Stimulated activated CD8-positive, alpha-beta memory T cell treated with anti-CD3 and anti-CD28 coated beads, Interleukin-2, amount 100 ng/mL, for 48 hours (primary cell): ENCODE data around the gene LMNA.
A peak's percentile ranks its signal among the peaks of the same experiment; 100 is the strongest.
"Not testable (repeated sequence)": the region's sequence is repeated elsewhere in the genome, so short reads cannot be mapped to it uniquely, and the experiment has no call there.

Source experiments
- DNase-seq, 2 donors: peaks; one replicate each; pipeline ENCODE4 v3.0.0-alpha.2; 2020; ENCODE audit warnings: low read depth in 2 of 2

The LMNA gene

DNA sequence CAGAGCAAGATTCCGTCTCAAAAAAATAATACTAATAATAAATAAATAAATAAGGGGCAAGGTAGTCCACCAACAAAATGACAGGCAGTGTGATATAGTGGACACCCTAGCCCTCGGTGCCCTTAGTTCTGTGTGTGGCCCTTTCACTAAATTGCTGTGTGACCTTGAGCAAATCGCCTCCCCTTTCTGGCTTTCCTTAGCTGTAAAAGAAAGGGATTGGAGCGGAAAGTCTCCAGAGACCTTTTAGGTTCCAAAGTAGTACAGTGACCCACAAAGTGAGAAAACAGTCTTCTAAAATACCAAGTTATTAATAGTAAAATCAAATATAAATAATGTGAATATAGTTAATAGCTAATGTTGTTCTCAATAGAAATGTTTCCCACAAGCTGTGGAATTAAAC, 7.6 kb downstream of the LMNA start:
- DNase-seq: no peak

DNA sequence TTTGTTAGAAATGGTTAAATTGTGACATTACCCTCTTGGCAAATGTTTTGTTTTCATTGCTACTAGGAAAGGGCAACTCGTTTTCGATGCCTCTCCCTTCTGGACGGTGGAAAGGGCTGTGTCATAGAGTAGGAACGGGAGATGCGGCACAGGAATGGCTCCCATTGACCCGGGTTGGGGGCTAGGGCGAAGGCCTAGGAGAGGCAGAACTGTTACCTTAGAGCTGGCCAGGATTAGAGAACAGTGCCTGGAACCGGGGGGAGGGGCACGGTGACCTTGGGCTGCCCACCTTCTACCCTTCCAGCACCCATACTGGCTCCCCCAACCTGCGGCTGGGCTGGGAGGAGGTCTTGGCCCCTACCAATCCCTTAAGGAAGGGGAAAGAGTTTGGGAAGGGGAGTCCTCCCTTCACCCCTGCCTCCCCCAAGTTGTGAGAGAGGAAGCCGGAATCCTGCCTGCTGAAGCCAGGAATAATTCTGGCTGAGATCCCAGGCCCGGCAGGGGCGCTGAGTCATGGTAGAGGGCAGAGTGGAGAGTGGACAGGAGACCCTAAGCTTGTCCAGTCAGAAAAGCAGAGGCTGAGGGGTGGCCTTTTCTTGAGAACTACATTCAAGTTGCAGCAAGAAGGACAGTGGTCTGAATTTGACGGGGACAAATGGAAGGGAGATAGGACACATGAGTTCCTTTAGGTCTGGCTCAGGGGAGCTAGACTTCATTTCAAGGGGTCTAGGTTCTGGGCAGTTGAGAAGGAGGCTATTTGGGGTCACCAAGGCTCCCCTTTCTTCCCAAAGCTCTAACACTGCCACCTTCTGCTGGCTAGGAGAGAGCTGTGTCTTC, 8.2 kb downstream of the LMNA start:
- no peak for DNase-seq

DNA sequence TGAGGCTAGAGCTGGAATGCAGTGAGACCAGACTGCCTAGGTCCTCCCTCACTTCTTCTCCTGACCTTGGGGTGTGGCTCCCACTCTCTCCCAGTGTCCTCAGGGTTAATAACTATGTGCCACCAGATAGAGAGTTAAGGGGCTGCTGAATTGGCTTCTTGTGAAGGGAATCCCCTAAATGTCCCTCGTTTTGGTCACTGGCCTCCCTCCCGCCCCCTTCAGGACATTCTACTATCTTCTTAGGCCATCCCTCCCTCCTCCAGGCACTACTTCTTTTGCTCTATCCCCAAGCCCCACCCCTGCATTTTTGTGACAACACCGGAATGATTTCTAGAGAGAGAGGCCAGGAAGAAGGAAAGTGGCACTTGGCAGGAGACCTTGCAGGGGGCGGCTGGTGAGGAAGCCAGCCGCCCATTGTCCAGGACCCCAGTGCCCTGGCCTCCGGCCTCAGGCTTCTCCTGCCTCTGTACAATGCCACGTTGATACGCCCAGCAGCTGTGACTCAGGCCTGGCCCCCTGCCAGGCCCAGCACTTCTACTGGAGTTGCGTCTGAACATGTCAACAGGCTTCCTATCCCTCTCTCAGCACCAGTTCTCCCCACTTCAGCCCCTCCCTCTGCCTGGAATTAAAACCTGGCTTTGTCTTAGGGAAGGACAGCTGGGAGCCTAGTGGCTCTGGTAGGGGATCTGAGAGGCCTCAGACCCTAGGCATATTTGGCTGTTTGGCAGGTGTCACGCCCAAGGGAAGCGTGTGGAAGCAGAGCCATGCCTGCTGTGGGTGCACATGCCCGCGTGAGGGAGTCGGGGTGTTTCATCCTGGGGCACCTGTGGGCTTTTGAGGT, 9.1 kb downstream of the LMNA start:
- DNase-seq: peak in 1 of 2 donors; percentile 52

DNA sequence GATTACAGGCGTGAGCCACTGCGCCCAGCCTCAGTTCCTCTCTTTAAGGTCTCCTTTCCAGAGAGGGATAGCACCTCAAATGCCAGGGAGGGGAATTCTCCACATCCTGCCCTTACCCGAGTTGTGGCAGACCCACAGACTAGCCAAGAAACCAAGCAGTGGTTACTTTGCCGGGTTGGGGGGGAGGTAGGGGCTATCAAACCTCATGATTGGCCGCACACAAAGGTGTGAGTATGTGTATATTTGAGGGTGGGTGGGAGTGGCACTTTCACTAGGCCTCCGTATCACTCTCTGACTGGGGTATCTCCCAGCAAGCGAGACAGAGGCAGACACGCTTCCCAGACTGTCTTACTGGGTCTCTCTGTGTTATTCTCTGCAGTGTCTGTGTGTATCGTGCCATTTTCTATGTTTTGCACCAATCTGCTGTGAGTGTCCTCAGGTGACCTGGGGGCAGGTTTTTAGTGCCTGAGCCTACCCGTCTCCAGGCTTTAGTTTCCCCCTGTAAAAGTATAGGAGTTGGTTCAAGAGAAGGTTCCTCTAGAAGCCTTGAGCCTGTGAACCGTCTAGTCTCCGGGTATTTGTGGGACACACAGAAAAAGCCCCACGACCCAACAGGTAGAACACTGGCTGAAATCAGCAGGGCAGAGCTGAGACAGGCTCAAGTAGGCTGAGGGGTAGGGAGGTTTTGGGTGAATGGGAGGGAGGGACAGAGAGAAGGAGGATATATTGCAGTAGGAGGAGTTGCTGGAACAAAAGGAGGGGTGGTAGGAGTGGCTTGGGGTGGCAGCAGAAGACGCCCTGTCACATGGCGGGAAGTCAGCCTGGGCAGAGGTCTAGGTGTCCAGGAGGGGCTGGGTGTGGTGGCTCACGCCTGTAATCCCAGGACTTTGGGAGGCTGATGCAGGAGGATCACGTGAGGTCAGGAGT, 10.3 kb downstream of the LMNA start:
- no peak for DNase-seq

DNA sequence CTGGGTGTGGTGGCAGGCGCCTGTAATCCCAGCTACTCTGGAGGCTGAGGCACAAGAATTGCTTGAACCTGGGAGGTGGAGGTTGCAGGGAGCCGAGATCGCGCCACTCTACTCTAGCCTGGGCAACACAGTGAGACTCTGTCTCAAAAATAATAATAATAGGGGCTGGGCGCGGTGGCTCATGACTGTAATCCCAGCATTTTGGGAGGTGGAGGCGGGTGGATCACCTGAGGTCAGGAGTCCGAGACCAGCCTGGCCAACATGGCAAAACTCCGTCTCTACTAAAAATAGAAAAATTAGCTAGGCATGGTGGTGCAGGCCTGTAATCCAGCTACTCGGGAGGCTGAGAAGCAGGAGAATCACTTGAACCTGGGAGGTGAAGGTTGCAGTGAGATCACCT, 11.0 kb downstream of the LMNA start:
- not testable (repeated sequence) for DNase-seq

DNA sequence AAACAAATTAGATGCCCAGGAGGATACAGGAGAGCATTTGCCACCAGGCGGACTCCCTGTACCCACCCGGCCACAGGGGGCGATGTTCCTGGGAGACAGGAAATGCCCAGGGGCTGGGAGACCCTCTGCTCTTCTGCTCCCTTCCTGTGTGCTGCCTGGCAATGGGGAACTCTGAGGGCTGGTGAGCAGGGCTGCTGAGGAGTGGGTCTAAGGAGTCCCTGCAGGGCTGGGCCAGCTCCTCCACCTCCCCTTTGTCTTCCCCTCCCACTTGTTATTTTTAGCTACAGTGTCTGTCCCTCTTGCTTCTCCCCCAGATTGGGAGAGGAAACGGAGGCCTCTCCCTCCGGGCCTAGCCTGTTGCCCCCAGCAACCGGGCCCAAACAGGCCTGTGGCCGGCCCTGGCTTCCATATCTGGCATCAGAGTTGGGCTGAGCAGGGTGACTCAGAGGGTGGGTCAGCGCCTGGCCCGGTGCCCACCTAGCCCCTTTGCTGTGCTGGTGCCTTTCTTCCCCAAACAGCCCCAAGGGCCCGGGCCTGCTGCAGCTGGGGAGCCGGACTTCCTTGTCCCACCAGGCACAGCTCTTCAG, 11.6 kb downstream of the LMNA start:
- peak; percentile 64 to 67 for DNase-seq

DNA sequence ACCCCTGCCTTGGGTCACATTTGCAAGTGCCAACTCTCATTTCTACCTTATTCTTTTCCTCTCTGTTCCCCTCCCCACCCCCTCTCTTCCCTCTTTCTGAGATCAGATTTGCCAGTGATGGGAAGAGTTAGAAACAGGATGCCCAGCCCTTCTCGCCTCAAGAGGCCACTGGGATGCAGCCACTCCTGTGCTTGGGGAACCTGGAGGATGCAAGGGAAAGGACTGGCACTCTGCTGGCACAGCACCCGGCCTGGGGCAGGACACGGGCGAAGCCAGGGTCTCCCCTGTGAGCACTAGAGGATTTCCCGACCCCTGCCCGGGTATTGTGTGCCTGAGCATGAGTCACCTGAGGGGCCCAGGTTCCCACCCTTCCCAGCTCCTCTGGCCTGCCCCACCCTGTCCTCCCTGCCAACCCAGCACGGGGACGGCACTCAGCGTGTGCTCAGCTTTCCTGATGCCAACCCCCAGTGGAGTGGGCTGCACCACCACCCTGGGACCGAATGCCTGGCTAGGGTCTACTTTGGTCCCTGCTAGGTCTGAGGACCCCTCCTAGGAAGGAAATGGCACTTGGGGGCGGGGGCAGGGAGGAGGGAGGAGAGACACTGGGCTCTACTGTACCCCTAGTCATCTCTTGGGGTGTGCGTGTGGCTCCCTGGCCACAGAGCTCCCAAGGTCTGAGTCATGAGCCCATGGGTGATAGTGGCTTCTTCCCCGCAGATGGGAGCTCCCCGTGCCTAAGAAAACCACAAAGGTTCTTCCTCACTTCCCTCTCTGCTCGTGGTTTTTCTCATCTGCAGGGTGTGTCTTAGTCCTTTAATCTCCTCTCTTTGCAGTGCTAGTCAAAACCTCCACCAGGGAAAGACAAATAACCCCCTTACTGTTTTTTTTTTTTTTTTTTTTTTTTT, 12.4 kb downstream of the LMNA start:
- DNase-seq: peak; percentile 75 to 78

DNA sequence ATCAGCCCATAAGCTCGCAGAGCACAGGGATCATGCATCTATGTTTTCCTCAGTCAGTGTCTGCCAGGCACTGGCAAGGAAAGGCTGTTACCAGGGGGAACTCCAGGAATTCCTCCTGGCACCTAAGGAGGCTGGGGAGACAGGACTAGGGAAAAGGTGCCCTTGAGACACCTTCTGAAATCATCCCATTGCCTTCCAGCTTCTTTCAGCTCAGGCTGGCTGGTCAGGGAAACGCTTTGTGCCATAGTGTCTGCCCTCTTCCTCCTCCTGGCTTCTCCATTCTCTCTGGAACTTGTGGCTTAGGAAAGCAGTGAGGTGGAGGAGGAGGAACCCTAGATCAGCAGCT, 13.8 kb downstream of the LMNA start:
- no peak for DNase-seq

DNA sequence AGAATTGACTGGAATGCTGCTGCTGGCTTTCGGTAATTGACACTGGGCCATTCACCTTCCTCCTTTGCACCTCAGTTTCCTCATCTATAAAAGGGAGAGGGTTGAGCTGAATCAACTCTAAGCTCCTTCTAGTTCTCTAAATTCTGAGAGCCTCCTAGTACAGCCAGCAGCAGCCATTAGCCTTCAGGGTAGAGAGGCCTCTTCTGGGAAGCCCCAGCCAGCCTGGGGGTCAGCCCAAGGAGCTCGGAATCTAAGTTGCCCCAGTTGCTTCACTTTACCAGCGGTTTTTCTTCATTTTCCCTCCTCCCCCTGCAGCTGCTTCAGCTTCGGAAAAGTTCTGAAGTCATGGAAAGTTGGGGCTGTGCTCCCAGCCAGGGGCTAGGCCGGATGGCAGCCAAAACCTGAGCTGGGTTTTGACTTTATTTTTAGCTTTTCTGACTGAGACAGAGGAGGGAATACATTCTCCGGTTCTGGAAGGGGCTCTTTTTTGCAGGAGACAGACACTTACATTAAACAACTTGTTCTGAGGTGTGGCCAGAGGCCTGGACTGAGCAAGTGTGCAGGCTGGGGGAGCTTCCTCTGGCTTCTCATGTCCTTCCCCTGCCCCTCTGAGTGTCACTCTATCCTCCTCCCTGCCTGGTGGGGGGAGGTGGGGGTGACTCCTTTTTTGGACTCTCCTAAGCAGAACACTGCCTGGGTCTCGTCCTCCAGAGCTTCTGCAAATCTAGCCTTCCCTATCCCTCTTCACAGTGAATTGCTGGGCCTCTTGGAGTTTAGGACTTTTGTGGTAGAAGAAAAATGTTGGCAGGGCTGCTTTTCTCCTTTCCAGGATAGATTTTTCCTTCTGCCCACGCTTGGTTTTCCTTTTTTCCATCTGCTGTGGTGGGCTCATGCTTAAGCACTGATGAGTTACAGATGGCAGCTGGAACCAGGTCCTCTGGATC, 14.4 kb downstream of the LMNA start:
- DNase-seq: no peak

DNA sequence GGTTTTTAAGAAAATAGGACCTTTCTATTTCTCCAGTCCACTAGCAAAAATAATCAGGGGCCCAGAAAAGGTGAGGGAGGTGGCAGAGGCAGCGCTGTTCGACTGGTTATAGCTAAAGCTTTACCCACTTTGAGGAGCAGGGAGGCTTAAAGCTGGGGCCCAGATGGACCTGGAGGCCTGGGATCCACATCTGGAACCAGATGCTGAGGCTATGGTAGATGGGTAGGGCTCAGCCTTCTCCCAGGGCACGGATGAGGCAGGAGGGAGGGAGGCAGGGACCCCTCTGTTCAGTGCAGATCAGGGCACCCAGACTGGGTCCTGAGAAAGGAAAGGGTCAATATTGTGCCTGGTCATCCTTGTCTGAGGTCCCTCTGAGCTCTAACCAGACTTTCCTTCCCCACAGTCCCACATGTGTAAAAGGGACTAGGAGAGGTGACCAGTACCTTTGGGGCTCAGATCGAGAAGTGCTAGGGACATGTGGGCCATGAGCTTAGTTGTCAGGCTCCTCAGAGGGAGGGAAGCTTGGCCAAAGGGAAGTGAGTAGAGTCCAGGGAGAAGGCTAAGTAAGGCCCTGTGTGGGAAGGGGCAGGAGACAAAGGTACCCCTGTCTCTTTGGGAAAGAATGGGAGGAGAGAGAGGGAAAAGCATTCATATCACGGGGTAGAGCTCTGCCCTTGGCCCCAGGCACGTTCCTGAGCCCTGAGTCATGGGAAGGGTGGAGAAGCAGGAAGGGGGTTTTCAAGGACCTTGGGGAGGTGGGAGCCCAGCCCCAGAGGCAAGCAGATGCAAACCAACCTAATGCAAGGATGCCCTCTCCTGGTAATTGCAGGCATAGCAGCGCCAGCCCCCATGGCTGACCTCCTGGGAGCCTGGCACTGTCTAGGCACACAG, 15.4 kb downstream of the LMNA start:
- peak in 1 of 2 donors; percentile 78 for DNase-seq

DNA sequence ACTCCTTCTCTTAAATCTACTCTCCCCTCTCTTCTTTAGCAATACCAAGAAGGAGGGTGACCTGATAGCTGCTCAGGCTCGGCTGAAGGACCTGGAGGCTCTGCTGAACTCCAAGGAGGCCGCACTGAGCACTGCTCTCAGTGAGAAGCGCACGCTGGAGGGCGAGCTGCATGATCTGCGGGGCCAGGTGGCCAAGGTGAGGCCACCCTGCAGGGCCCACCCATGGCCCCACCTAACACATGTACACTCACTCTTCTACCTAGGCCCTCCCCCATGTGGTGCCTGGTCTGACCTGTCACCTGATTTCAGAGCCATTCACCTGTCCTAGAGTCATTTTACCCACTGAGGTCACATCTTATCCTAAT, 16.0 kb downstream of the LMNA start:
- no peak for DNase-seq

DNA sequence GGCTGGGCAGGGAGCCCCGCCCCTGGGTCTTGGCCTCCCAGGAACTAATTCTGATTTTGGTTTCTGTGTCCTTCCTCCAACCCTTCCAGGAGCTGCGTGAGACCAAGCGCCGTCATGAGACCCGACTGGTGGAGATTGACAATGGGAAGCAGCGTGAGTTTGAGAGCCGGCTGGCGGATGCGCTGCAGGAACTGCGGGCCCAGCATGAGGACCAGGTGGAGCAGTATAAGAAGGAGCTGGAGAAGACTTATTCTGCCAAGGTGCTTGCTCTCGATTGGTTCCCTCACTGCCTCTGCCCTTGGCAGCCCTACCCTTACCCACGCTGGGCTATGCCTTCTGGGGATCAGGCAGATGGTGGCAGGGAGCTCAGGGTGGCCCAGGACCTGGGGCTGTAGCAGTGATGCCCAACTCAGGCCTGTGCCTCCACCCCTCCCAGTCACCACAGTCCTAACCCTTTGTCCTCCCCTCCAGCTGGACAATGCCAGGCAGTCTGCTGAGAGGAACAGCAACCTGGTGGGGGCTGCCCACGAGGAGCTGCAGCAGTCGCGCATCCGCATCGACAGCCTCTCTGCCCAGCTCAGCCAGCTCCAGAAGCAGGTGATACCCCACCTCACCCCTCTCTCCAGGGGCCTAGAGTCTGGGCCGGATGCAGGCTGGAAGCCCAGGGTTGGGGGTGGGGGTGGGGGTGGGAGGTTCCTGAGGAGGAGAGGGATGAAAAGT, 20.4 kb downstream of the LMNA start:
- DNase-seq: no peak

DNA sequence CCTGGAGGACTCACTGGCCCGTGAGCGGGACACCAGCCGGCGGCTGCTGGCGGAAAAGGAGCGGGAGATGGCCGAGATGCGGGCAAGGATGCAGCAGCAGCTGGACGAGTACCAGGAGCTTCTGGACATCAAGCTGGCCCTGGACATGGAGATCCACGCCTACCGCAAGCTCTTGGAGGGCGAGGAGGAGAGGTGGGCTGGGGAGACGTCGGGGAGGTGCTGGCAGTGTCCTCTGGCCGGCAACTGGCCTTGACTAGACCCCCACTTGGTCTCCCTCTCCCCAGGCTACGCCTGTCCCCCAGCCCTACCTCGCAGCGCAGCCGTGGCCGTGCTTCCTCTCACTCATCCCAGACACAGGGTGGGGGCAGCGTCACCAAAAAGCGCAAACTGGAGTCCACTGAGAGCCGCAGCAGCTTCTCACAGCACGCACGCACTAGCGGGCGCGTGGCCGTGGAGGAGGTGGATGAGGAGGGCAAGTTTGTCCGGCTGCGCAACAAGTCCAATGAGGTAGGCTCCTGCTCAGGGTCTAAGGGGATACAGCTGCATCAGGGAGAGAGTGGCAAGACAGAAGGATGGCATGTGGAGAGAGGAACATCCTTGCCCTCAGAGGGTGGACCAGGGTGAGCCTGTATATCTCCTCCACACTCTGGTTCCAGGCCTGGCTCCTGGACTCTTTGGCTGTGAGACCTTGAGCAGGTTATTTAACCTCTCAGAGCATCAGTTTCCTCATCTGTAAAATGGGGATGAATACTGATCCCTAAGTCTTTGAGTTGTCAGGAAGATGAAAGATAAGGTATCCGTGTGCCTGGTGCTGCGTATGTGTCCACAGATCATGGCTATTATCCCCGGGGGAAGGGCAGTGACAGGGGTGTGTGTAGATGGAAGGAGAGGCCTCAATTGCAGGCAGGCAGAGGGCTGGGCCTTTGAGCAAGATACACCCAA, 21.7 kb downstream of the LMNA start:
- DNase-seq: no peak

DNA sequence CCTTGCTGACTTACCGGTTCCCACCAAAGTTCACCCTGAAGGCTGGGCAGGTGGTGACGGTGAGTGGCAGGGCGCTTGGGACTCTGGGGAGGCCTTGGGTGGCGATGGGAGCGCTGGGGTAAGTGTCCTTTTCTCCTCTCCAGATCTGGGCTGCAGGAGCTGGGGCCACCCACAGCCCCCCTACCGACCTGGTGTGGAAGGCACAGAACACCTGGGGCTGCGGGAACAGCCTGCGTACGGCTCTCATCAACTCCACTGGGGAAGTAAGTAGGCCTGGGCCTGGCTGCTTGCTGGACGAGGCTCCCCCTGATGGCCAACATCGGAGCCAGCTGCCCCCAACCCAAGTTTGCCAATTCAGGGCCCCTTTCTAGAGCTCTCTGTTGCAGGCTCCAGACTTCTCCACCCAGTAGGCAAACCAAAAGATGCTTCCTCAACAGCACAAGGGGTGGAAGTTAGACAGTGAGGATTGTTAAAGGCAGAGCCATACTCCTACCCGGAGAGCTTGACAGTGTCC, 22.5 kb downstream of the LMNA start:
- no peak for DNase-seq

DNA sequence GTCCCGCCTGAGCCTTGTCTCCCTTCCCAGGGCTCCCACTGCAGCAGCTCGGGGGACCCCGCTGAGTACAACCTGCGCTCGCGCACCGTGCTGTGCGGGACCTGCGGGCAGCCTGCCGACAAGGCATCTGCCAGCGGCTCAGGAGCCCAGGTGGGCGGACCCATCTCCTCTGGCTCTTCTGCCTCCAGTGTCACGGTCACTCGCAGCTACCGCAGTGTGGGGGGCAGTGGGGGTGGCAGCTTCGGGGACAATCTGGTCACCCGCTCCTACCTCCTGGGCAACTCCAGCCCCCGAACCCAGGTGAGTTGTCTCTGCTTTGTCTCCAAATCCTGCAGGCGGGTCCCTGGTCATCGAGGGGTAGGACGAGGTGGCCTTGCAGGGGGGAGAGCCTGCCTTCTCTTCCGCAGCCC, 24.0 kb downstream of the LMNA start:
- no peak for DNase-seq
